ENCODE results near the gene CEPT1.
"Not testable (repeated sequence)": the region's sequence is repeated elsewhere in the genome, so short reads cannot be mapped to it uniquely, and the experiment has no call there.

CEPT1 gene

DNA sequence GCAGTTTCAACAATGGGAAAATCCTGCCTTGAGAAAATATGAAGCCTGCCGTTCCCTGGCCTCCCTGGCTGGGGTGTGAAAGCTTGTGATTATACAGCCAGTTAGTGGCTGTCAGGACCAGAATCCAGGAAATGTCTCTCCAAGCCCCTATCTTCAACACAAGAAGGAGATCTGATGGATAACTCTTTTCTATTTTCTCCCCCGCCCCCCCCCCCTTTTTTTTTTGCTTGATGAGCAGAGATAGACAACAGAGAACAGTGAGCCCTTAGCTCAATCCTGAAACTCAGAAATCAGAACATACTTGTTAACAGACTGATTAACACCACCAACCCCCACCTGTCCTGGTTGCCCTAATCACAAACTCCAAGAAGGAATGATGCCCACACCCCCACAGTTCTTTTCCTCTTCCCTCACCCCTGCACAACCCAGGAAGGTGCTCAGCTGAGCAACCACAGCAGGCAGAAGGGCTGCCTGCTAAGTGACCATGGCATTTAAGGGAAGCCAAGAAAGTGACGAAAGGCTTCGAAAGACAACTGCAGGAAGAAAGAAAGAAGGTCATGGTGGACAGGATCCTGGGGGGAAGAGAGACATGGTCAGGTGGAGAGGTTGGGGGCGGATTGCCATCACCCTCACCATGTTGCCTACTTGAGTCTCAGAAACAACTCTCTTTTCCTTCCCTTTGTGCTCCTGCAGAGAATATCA lies 72.8 kb downstream of the CEPT1 start:
- TF ChIP-seq CTCF (IDR thresholded peaks at IDR 0.05; ENCODE audit: insufficient read depth, missing control alignments): no peak
- no peak for FAIRE-seq

DNA sequence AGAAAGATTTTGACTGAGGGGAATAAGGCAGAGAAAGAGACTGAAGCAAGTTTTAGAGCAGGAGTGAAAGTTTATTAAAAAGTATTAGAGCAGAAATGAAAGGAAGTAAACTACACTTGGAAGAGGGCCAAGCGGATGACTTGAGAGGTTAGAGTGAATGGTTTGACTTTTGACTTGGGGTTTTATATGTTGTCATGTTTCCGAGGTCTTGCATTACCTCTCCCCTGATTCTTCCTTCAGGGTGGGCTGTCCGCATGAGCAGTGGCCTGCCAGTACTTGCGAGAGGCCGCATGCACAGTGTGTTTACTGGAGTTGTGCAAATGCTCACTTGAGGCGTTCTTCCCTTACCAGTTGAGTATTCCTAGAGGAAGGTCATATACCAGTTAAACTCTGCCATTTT lies 73.4 kb downstream of the CEPT1 start:
- no peak for TF ChIP-seq CTCF (IDR thresholded peaks at IDR 0.05; ENCODE audit: insufficient read depth, missing control alignments)
- no peak for DNase-seq (ENCODE audit: insufficient read length, low spot score)
- no peak for FAIRE-seq

More for the DNA sequence above, 72.8 kb downstream of the CEPT1 start:
- DNase-seq (ENCODE audit: insufficient read length, low spot score): no peak

DNA sequence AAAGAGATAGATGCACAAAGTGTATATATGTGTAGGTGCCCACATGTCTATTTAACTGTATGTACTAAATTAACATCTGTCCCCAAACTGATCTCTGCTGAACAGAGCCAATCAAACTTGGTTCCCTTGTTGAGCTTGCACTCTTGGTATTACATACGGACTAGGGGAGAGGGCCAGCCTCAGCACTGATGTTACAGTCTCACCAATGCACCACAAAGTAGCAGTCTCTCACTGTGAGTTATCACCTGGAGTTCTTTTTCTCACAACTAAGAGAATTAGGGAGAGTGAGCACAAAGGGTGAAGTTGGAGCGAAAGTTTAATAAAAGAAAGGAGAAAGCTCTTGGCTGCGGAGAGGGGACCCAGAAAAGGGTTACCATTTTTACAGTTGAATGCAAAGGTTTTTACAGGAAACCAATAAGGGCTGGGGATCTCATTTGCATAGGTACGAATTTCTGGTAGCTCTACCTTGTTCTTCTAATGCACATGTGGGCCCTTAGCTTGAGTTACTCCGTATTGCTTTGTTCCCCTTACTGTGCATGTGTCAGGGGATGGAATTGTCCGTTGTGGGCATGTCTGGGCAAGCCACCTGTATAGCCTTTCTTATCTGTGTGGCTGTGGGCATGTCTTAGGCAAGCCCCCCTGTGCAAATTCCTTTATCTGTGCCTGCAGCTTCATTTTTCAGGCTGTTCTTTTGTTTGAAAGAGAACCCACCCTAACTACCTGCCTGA lies 74.2 kb downstream of the CEPT1 start:
- DNase-seq (ENCODE audit: insufficient read length, low spot score) (no peak), FAIRE-seq (no peak)
- no peak for TF ChIP-seq CTCF (IDR thresholded peaks at IDR 0.05; ENCODE audit: insufficient read depth, missing control alignments)

- FAIRE-seq: no peak
- DNase-seq (ENCODE audit: insufficient read length, low spot score): no peak
- TF ChIP-seq CTCF (IDR thresholded peaks at IDR 0.05; ENCODE audit: insufficient read depth, missing control alignments): no peak
Observed at GRCh38 chr1:111214884-111215283, 74.9 kb downstream of the CEPT1 start.

GRCh38 chr1:111215285-111215684 lies 75.3 kb downstream of the CEPT1 start:
- not testable (repeated sequence) for DNase-seq (ENCODE audit: insufficient read length, low spot score); FAIRE-seq

GRCh38 chr1:111216751-111217150 lies 76.7 kb downstream of the CEPT1 start:
- FAIRE-seq: no peak

More at GRCh38 chr1:111216751-111217150, 76.7 kb downstream of the CEPT1 start:
- no peak for TF ChIP-seq CTCF (IDR thresholded peaks at IDR 0.05; ENCODE audit: insufficient read depth, missing control alignments)
- DNase-seq (ENCODE audit: insufficient read length, low spot score): no peak
